ENCODE results near the gene NRARP.

- no peak for TF ChIP-seq EP300 (IDR thresholded peaks at IDR 0.05)
- TF ChIP-seq, protein P1, sequence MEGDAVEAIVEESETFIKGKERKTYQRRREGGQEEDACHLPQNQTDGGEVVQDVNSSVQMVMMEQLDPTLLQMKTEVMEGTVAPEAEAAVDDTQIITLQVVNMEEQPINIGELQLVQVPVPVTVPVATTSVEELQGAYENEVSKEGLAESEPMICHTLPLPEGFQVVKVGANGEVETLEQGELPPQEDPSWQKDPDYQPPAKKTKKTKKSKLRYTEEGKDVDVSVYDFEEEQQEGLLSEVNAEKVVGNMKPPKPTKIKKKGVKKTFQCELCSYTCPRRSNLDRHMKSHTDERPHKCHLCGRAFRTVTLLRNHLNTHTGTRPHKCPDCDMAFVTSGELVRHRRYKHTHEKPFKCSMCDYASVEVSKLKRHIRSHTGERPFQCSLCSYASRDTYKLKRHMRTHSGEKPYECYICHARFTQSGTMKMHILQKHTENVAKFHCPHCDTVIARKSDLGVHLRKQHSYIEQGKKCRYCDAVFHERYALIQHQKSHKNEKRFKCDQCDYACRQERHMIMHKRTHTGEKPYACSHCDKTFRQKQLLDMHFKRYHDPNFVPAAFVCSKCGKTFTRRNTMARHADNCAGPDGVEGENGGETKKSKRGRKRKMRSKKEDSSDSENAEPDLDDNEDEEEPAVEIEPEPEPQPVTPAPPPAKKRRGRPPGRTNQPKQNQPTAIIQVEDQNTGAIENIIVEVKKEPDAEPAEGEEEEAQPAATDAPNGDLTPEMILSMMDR (IDR thresholded peaks at IDR 0.05), result no peak
These were observed 12.0 kb upstream of the NRARP start for GRCh38 chr9:137313956-137314560.

Data from sigmoid colon (tissue), 4 donors.